ENCODE measurements around the gene MPC1.

The MPC1 gene

GRCh38 chr6:166338854-166339253 is 43.9 kb downstream of the MPC1 start:
- Histone ChIP-seq H3K27me3 (ENCODE audit: insufficient read depth, poor library complexity, severe bottlenecking) (no peaks in the 10 kb centered on the region), H3K36me3 (ENCODE audit: low read depth) (peaks cover 38% of the 10 kb centered on the region), H3K4me3 (ENCODE audit: severe bottlenecking) (no peak overlapping the region), H3K27ac (ENCODE audit: poor library complexity, severe bottlenecking) (no peak overlapping the region), H3K9me3 (ENCODE audit: severe bottlenecking) (no peaks in the 10 kb centered on the region), H3K4me1 (ENCODE audit: insufficient read depth, poor library complexity, severe bottlenecking) (peaks cover 5% of the 10 kb centered on the region)
- ATAC-seq (ENCODE audit: low read depth) = no peak
- no peak for DNase-seq (ENCODE audit: low spot score)
- TF ChIP-seq CTCF (IDR thresholded peaks at IDR 0.05; ENCODE audit: poor library complexity, severe bottlenecking) = no peak

- ATAC-seq (ENCODE audit: low read depth) (no peak), DNase-seq (ENCODE audit: low spot score) (no peak)
- H3K36me3 ChIP-seq (ENCODE audit: low read depth) = peaks cover 39% of the 10 kb centered on the region
- no peaks in the 10 kb centered on the region for H3K27me3 ChIP-seq (ENCODE audit: insufficient read depth, poor library complexity, severe bottlenecking)
- no peaks in the 10 kb centered on the region for H3K4me1 ChIP-seq (ENCODE audit: insufficient read depth, poor library complexity, severe bottlenecking)
- TF ChIP-seq CTCF (IDR thresholded peaks at IDR 0.05; ENCODE audit: poor library complexity, severe bottlenecking) = no peak
- no peaks in the 10 kb centered on the region for H3K9me3 ChIP-seq (ENCODE audit: severe bottlenecking)
- no peak overlapping the region for H3K4me3 ChIP-seq (ENCODE audit: severe bottlenecking)
- H3K27ac ChIP-seq (ENCODE audit: poor library complexity, severe bottlenecking) = no peak overlapping the region
These were observed 45.9 kb downstream of the MPC1 start for GRCh38 chr6:166336847-166337246.

- Histone ChIP-seq H3K27ac (ENCODE audit: poor library complexity, severe bottlenecking) (no peak overlapping the region), H3K36me3 (ENCODE audit: low read depth) (peaks cover 44% of the 10 kb centered on the region), H3K27me3 (ENCODE audit: insufficient read depth, poor library complexity, severe bottlenecking) (no peaks in the 10 kb centered on the region), H3K4me3 (ENCODE audit: severe bottlenecking) (no peak overlapping the region), H3K9me3 (ENCODE audit: severe bottlenecking) (no peaks in the 10 kb centered on the region), H3K4me1 (ENCODE audit: insufficient read depth, poor library complexity, severe bottlenecking) (no peaks in the 10 kb centered on the region)
- no peak for ATAC-seq (ENCODE audit: low read depth)
- TF ChIP-seq CTCF (IDR thresholded peaks at IDR 0.05; ENCODE audit: poor library complexity, severe bottlenecking) = no peak
- DNase-seq (ENCODE audit: low spot score) = no peak
These were observed 47.1 kb downstream of the MPC1 start for GRCh38 chr6:166335378-166336302.

- H3K27me3 ChIP-seq (ENCODE audit: insufficient read depth, poor library complexity, severe bottlenecking) = no peaks in the 10 kb centered on the region
- DNase-seq (ENCODE audit: low spot score) (no peak), ATAC-seq (ENCODE audit: low read depth) (no peak)
- H3K9me3 ChIP-seq (ENCODE audit: severe bottlenecking) = no peaks in the 10 kb centered on the region
- H3K4me1 ChIP-seq (ENCODE audit: insufficient read depth, poor library complexity, severe bottlenecking) = no peaks in the 10 kb centered on the region
- H3K36me3 ChIP-seq (ENCODE audit: low read depth) = peaks cover 49% of the 10 kb centered on the region
- no peak overlapping the region for H3K4me3 ChIP-seq (ENCODE audit: severe bottlenecking)
- H3K27ac ChIP-seq (ENCODE audit: poor library complexity, severe bottlenecking) = no peak overlapping the region
- no peak for TF ChIP-seq CTCF (IDR thresholded peaks at IDR 0.05; ENCODE audit: poor library complexity, severe bottlenecking)
These were observed 47.9 kb downstream of the MPC1 start for GRCh38 chr6:166334878-166335277.

All from RWPE2 (cell line).